GM23338 (cell line): Measurements from ENCODE around the gene IGSF1. TPM values are rescaled to one million over a fixed set of nuclear protein-coding genes. Genes with fewer than 3 reads are reported as not detected.

Source experiments
- ATAC-seq: fragments of 200-7000 bp; cut with Tn5 transposase; 3 replicates; pipeline ENCODE4 v1.9.1; 2020
- DNase-seq: peaks from one replicate; pipeline ENCODE4 v3.0.0-alpha.2; 2015; ENCODE audit warnings: low spot score
- H2AFZ ChIP-seq: fragments of 200-600 bp; sonication (generic); 2 replicates; pipeline ENCODE4 v1.8.0; 2016; ENCODE audit warnings: antibody characterized with exemption, mild to moderate bottlenecking, moderate library complexity
- H3F3A ChIP-seq: fragments of 200-600 bp; sonication (generic); replicated peaks from 2 replicates; pipeline ENCODE4 v1.8.0; 2017; ENCODE audit warnings: antibody characterized with exemption, mixed run types, low read depth
- H3K27ac ChIP-seq: fragments of 200-600 bp; sonication (generic); 2 replicates; pipeline ENCODE4 v1.6.1; 2016; ENCODE audit warnings: low read depth
- H3K27me3 ChIP-seq: fragments of 200-600 bp; sonication (generic); 2 replicates; pipeline ENCODE4 v1.8.0; 2016; ENCODE audit warnings: mild to moderate bottlenecking, mixed run types, moderate library complexity; ENCODE audit not compliant: insufficient read depth
- H3K36me3 ChIP-seq: fragments of 200-600 bp; sonication (generic); 2 replicates; pipeline ENCODE4 v1.8.0; 2016; ENCODE audit warnings: mild to moderate bottlenecking; ENCODE audit not compliant: insufficient read depth
- H3K4me1 ChIP-seq: fragments of 200-600 bp; sonication (generic); 2 replicates; pipeline ENCODE4 v1.8.0; 2016; ENCODE audit warnings: mild to moderate bottlenecking, moderate library complexity; ENCODE audit not compliant: insufficient read depth
- H3K4me2 ChIP-seq: fragments of 200-600 bp; sonication (generic); 2 replicates; pipeline ENCODE4 v1.7.1; 2017; ENCODE audit warnings: mixed run types
- H3K4me3 ChIP-seq: fragments of 200-600 bp; sonication (generic); 2 replicates; pipeline ENCODE4 v1.6.1; 2016; ENCODE audit warnings: mixed run types
- H3K79me2 ChIP-seq: fragments of 200-600 bp; sonication (generic); replicated peaks from 2 replicates; pipeline ENCODE4 v1.8.0; 2017; ENCODE audit warnings: mild to moderate bottlenecking; ENCODE audit not compliant: insufficient read depth
- H3K9me2 ChIP-seq: fragments of 200-600 bp; sonication (generic); 2 replicates; pipeline ENCODE4 v1.8.0; 2017; ENCODE audit not compliant: insufficient read depth
- H4K20me1 ChIP-seq: fragments of 200-600 bp; sonication (generic); replicated peaks from 2 replicates; pipeline ENCODE4 v1.8.0; 2017; ENCODE audit warnings: mild to moderate bottlenecking; ENCODE audit not compliant: insufficient read depth
- H3K27ac Mint-ChIP-seq: 2 replicates; pipeline ENCODE4 v1.8.0; 2020; ENCODE audit warnings: inconsistent platforms, mild to moderate bottlenecking, moderate library complexity, mixed read lengths
- H3K27me3 Mint-ChIP-seq: 3 replicates; pipeline ENCODE4 v1.8.0; 2022; ENCODE audit warnings: low read depth, mild to moderate bottlenecking, moderate library complexity, mixed read lengths, inconsistent platforms; ENCODE audit not compliant: insufficient read depth, poor library complexity
- H3K36me3 Mint-ChIP-seq: 3 replicates; pipeline ENCODE4 v1.8.0; 2021; ENCODE audit warnings: low read depth, mild to moderate bottlenecking, inconsistent platforms, moderate library complexity, mixed read lengths
- H3K4me1 Mint-ChIP-seq: 3 replicates; pipeline ENCODE4 v1.8.0; 2020; ENCODE audit warnings: mild to moderate bottlenecking, inconsistent platforms, mixed read lengths
- H3K4me3 Mint-ChIP-seq: 3 replicates; pipeline ENCODE4 v1.8.0; 2021; ENCODE audit warnings: moderate library complexity, mild to moderate bottlenecking, inconsistent platforms, mixed read lengths
- H3K9me3 Mint-ChIP-seq: 3 replicates; pipeline ENCODE4 v1.8.0; 2020; ENCODE audit warnings: moderate library complexity, mild to moderate bottlenecking, inconsistent platforms, mixed read lengths
- CTCF ChIP-seq, 2 experiments: fragments of 200-600 bp in 1 of 2; sonication (generic) in 1 of 2; conservative IDR thresholded peaks; 2 replicates each; pipeline versions ENCODE4 v1.5.1 to v1.6.1; 2016 to 2017; ENCODE audit warnings: antibody characterized with exemption in 2 of 2, low read depth in 2 of 2, mild to moderate bottlenecking in 2 of 2, moderate library complexity in 1 of 2
- ETS1 ChIP-seq: IDR thresholded peaks from 2 replicates; pipeline ENCODE4 v1.6.1; 2016; ENCODE audit warnings: antibody characterized with exemption
- EZH2 ChIP-seq: fragments of 200-600 bp; sonication (generic); IDR thresholded peaks from one replicate; pipeline ENCODE4 v1.8.0; 2017; ENCODE audit warnings: antibody characterized with exemption, mild to moderate bottlenecking, low read depth; ENCODE audit not compliant: unreplicated experiment
- EZH2phosphoT487 ChIP-seq: fragments of 200-600 bp; sonication (generic); IDR thresholded peaks from one replicate; pipeline ENCODE4 v1.8.1; 2018; ENCODE audit warnings: antibody characterized with exemption; ENCODE audit not compliant: unreplicated experiment
- JUNB ChIP-seq: IDR thresholded peaks from one replicate; pipeline ENCODE4 v1.6.1; 2016; ENCODE audit warnings: antibody characterized with exemption; ENCODE audit not compliant: unreplicated experiment
- REST ChIP-seq: IDR thresholded peaks from one replicate; pipeline ENCODE4 v1.6.1; 2018; ENCODE audit warnings: antibody characterized with exemption; ENCODE audit not compliant: unreplicated experiment
- STAT1 ChIP-seq: IDR thresholded peaks from one replicate; pipeline ENCODE4 v1.6.1; 2016; ENCODE audit warnings: antibody characterized with exemption; ENCODE audit not compliant: unreplicated experiment
- ZNF114 ChIP-seq: fragments of 250-450 bp; sonication (Bioruptor Pico); IDR thresholded peaks from 2 replicates; pipeline ENCODE4 v1.5.0; 2020; ENCODE audit warnings: mild to moderate bottlenecking, moderate library complexity
- ZNF462 ChIP-seq: fragments of 250-450 bp; sonication (Bioruptor Pico); IDR thresholded peaks from 2 replicates; pipeline ENCODE4 v1.5.0; 2020; ENCODE audit warnings: mild to moderate bottlenecking, moderate library complexity
- polyA plus RNA-seq: library from polyadenylated mRNA; unstranded; fragments of >200 nt; fragmentation: Nextera tagmentation; extraction: Ambion mirVana; gene quantifications from 2 replicates; pipeline ENCODE4 v1.2.1, GENCODE V29; 2016
- total RNA-seq: library from RNA; depleted of rRNA; stranded (reverse); fragments of >200 nt; shearing (Covaris generic); gene quantifications from 2 replicates; pipeline ENCODE4 v1.2.3, GENCODE V29; 2014

Gene IGSF1
- total and polyA plus RNA-seq, 2 experiments from 2014 or later = 12.8 to 19.5 TPM

- TF ChIP-seq REST (no peak), ETS1 (no peak), ZNF114 (no peak), EZH2 (no peak)
Measured at GRCh38 chrX:131279197-131279596, 9.9 kb downstream of the IGSF1 start (continued).

- Mint-ChIP-seq H3K36me3 (peaks cover 32% of the 10 kb centered on the region; the same call in 2 of the 3 replicates), H3K4me1 (peaks cover 31% of the 10 kb centered on the region), H3K4me3 (no peak overlapping the region; the same call in 2 of the 3 replicates), H3K27ac (no peak overlapping the region), H3K9me3 (no peaks in the 10 kb centered on the region), H3K27me3 (no peaks in the 10 kb centered on the region)
- H3K4me1 ChIP-seq = peaks cover 7% of the 10 kb centered on the region; the same call in 1 of the 2 replicates
- H3F3A ChIP-seq = no peaks in the 10 kb centered on the region
- DNase-seq = peak; percentile 8
- no peak overlapping the region for H2AFZ ChIP-seq
- no peaks in the 10 kb centered on the region for H3K36me3 ChIP-seq
- no peaks in the 10 kb centered on the region for H3K79me2 ChIP-seq
- H3K27ac ChIP-seq = no peak overlapping the region
- H4K20me1 ChIP-seq = no peaks in the 10 kb centered on the region
- H3K4me3 ChIP-seq = no peak overlapping the region
- H3K27me3 ChIP-seq = no peaks in the 10 kb centered on the region
- peak; percentile 44 for ATAC-seq
- H3K4me2 ChIP-seq = no peak overlapping the region
- H3K9me2 ChIP-seq = no peaks in the 10 kb centered on the region
- TF ChIP-seq STAT1 (no peak), ZNF114 (no peak), ZNF462 (CRISPR knock-in tag) (no peak), JUNB (no peak), EZH2phosphoT487 (no peak), ETS1 (no peak), CTCF (conservative IDR thresholded peaks at IDR 0.05; ENCODE audit: low read depth in 2 of 2) (no peak), EZH2 (no peak)
Measured at GRCh38 chrX:131277543-131278136, 11.5 kb downstream of the IGSF1 start.
